ENCODE results near the gene SEPTIN12. TPM values are rescaled to one million over a fixed set of nuclear protein-coding genes. Genes with fewer than 3 reads are reported as not detected.

The SEPTIN12 gene
- polyA plus RNA-seq, 3 donors: not detected

- Mint-ChIP-seq H3K27me3 (ENCODE audit: low read depth in 3 of 3) (no peaks in the 10 kb centered on the region), H3K4me1 (peaks cover 7% of the 10 kb centered on the region), H3K9me3 (no peaks in the 10 kb centered on the region), H3K27ac (no peak overlapping the region), H3K36me3 (peaks cover 38 to 41% of the 10 kb centered on the region in 2 donors), H3K4me3 (no peak overlapping the region)
- Histone ChIP-seq H3K4me2 (replicated peaks; ENCODE audit: extremely low read depth, low read length, poor library complexity, severe bottlenecking) (no peak overlapping the region), H3K4me3 (replicated peaks in 1 of 3; ENCODE audit: low read depth in 2 of 3, low read length in 3 of 3) (no peak overlapping the region), H3K9ac (ENCODE audit: insufficient read depth, low read length, poor library complexity, severe bottlenecking) (no peak overlapping the region), H3K9me3 (replicated peaks in 1 of 2; ENCODE audit: control insufficient read depth in 1 of 2, insufficient read depth in 1 of 2, low read length in 2 of 2) (no peaks in the 10 kb centered on the region), H3K4me1 (ENCODE audit: control insufficient read depth in 1 of 2, insufficient read depth in 2 of 2, low read length in 2 of 2) (peaks cover 8 to 12% of the 10 kb centered on the region in 2 donors), H3K27me3 (ENCODE audit: control insufficient read depth in 2 of 2, insufficient read depth in 2 of 2, low read length in 2 of 2) (no peaks in the 10 kb centered on the region), H3K79me2 (ENCODE audit: insufficient read depth, low read length) (peaks cover 10% of the 10 kb centered on the region), H3K36me3 (replicated peaks in 1 of 2; ENCODE audit: control insufficient read depth in 1 of 2, insufficient read depth in 2 of 2, low read length in 2 of 2) (peaks cover 26 to 53% of the 10 kb centered on the region in 2 donors), H2AFZ (ENCODE audit: insufficient read depth, low read depth, low read length, poor library complexity, severe bottlenecking) (no peak overlapping the region), H3K27ac (ENCODE audit: low read depth in 1 of 2, low read length in 2 of 2) (no peak overlapping the region), H4K20me1 (ENCODE audit: insufficient read depth, low read length) (no peaks in the 10 kb centered on the region)
- intact Hi-C loops (cut with micrococcal nuclease): loop anchor here (5.0 kb wide), 1 partner anchor 72 kb away; the partner anchor contains the start of gene ROGDI (in 2 of the 2)
- no peak for TF ChIP-seq CTCF (IDR thresholded peaks at IDR 0.05)
- DNase-seq: no peak
- WGBS (ENCODE audit: insufficient coverage): 98% methylated on average over 13 of the region's 15 CpGs
Measured at GRCh38 chr16:4729876-4730275, 58.3 kb downstream of the SEPTIN12 start.

GRCh38 chr16:4728676-4729075, 59.5 kb downstream of the SEPTIN12 start:
- Histone ChIP-seq H3K9me3 (replicated peaks in 1 of 2; ENCODE audit: control insufficient read depth in 1 of 2, insufficient read depth in 1 of 2, low read length in 2 of 2) (no peaks in the 10 kb centered on the region), H3K27ac (ENCODE audit: low read depth in 1 of 2, low read length in 2 of 2) (no peak overlapping the region), H2AFZ (ENCODE audit: insufficient read depth, low read depth, low read length, poor library complexity, severe bottlenecking) (no peak overlapping the region), H3K4me1 (ENCODE audit: control insufficient read depth in 1 of 2, insufficient read depth in 2 of 2, low read length in 2 of 2) (peaks cover 6% of the 10 kb centered on the region in 2 donors), H3K79me2 (ENCODE audit: insufficient read depth, low read length) (peaks cover 7% of the 10 kb centered on the region), H3K9ac (ENCODE audit: insufficient read depth, low read length, poor library complexity, severe bottlenecking) (no peak overlapping the region), H3K4me3 (replicated peaks in 1 of 3; ENCODE audit: low read depth in 2 of 3, low read length in 3 of 3) (no peak overlapping the region), H3K4me2 (replicated peaks; ENCODE audit: extremely low read depth, low read length, poor library complexity, severe bottlenecking) (no peak overlapping the region), H4K20me1 (ENCODE audit: insufficient read depth, low read length) (no peaks in the 10 kb centered on the region), H3K27me3 (ENCODE audit: control insufficient read depth in 2 of 2, insufficient read depth in 2 of 2, low read length in 2 of 2) (no peaks in the 10 kb centered on the region), H3K36me3 (replicated peaks in 1 of 2; ENCODE audit: control insufficient read depth in 1 of 2, insufficient read depth in 2 of 2, low read length in 2 of 2) (peaks cover 32 to 65% of the 10 kb centered on the region in 2 donors)
- Mint-ChIP-seq H3K36me3 (peaks cover 43 to 46% of the 10 kb centered on the region in 2 donors), H3K27ac (no peak overlapping the region), H3K27me3 (ENCODE audit: low read depth in 3 of 3) (no peaks in the 10 kb centered on the region), H3K9me3 (no peaks in the 10 kb centered on the region), H3K4me1 (peaks cover 5% of the 10 kb centered on the region), H3K4me3 (no peak overlapping the region)
- intact Hi-C loops (cut with micrococcal nuclease): no loop called here
- TF ChIP-seq CTCF (IDR thresholded peaks at IDR 0.05): no peak
- 100% methylated on average over 5 of the region's 8 CpGs for WGBS (ENCODE audit: insufficient coverage)
- DNase-seq: no peak

Small RNAs within 50 kb of the gene (small RNA-seq; reads per million reads assigned to genes)
- not detected for gene RF00017 (ENCODE audit: insufficient read length, low read depth)

Other genes starting within 250 kb of the SEPTIN12 start
- gene CDIP1, start 249.6 kb downstream of the SEPTIN12 start, polyA plus RNA-seq: 10 to 100 TPM in 2 of 3 donors, 1 to 10 TPM in 1; 8.6 to 11.2 (median 10.8) TPM
- gene C16orf96, start 232.0 kb downstream of the SEPTIN12 start, polyA plus RNA-seq: under 1 TPM in 1 of 3 donors, not detected in 2; 0.13 TPM
- gene UBALD1, start 173.5 kb downstream of the SEPTIN12 start, polyA plus RNA-seq: 10 to 100 TPM in 1 of 3 donors, 1 to 10 TPM in 2; 2.2 to 19.2 (median 2.8) TPM
- 10 to 100 TPM in 1 of 3 donors, 1 to 10 TPM in 2; 3.7 to 48.2 (median 4.7) TPM for gene MGRN1, start 163.5 kb downstream of the SEPTIN12 start, polyA plus RNA-seq
- gene NUDT16L1, start 94.8 kb downstream of the SEPTIN12 start, polyA plus RNA-seq: 10 to 100 TPM; 40.0 to 62.7 (median 41.1) TPM
- 10 to 100 TPM in 1 of 3 donors, under 1 TPM in 2; 0.59 to 13.7 (median 0.95) TPM for gene ANKS3, start 54.1 kb downstream of the SEPTIN12 start, polyA plus RNA-seq
- gene DNAAF8, start 53.8 kb downstream of the SEPTIN12 start, polyA plus RNA-seq: under 1 TPM in 2 of 3 donors, not detected in 1; 0.04 to 0.36 TPM
- gene ZNF500, start 21.2 kb downstream of the SEPTIN12 start, polyA plus RNA-seq: 1 to 10 TPM; 2.4 to 5.6 (median 5.2) TPM
- gene SMIM22, start 7.0 kb upstream of the SEPTIN12 start, polyA plus RNA-seq: not detected
- 100 to 1,000 TPM in 1 of 3 donors, 10 to 100 TPM in 2; 40.9 to 126 (median 54.4) TPM for gene ROGDI, start 14.3 kb upstream of the SEPTIN12 start, polyA plus RNA-seq
- gene GLYR1, start 58.9 kb upstream of the SEPTIN12 start, polyA plus RNA-seq: 10 to 100 TPM; 34.2 to 41.9 (median 39.3) TPM
- gene UBN1, start 59.1 kb upstream of the SEPTIN12 start, polyA plus RNA-seq: 10 to 100 TPM in 1 of 3 donors, 1 to 10 TPM in 2; 5.3 to 24.5 (median 7.3) TPM
- gene PPL, start 148.8 kb upstream of the SEPTIN12 start, polyA plus RNA-seq: under 1 TPM in 1 of 3 donors, not detected in 2; 0.02 TPM
- under 1 TPM in 1 of 3 donors, not detected in 2; 0.03 TPM for gene SEC14L5, start 170.0 kb upstream of the SEPTIN12 start, polyA plus RNA-seq
- gene NAGPA, start 245.6 kb upstream of the SEPTIN12 start, polyA plus RNA-seq: 10 to 100 TPM; 44.1 to 51.5 (median 44.9) TPM